B cell (primary cell): ENCODE measurements around the gene SETDB1. TPM values are rescaled to one million over a fixed set of nuclear protein-coding genes. Genes with fewer than 3 reads are reported as not detected.
A peak's percentile ranks its signal among the peaks of the same experiment; 100 is the strongest.

Source experiments
- ATAC-seq: fragments of 200-7000 bp; cut with Tn5 transposase; one replicate; pipeline ENCODE4 v1.10.0; 2021; ENCODE audit warnings: low read depth, mild to moderate bottlenecking, moderate number of reproducible peaks, moderate library complexity
- CTCF ChIA-PET: fragments of 350-600 bp; sonication (Branson Sonifier 250); formaldehyde crosslinking; loops from one replicate; lab custom pipeline; 2021; ENCODE audit warnings: antibody characterized with exemption, inconsistent platforms; lab: Charles Lee
- POLR2A ChIA-PET: fragments of 350-600 bp; sonication (Branson Sonifier 250); formaldehyde crosslinking; loops from one replicate; lab custom pipeline; 2021; ENCODE audit warnings: antibody characterized with exemption; lab: Charles Lee
- DNase-seq: peaks from one replicate; pipeline ENCODE4 v3.0.0; 2013
- H2AFZ ChIP-seq: 2 replicates; pipeline ENCODE4 v1.6.1; 2012; ENCODE audit warnings: mild to moderate bottlenecking, low read depth, low read length; ENCODE audit not compliant: insufficient read depth, poor library complexity, severe bottlenecking
- H3K27ac ChIP-seq, 2 donors: 1 replicate in 1 of 2; 2 replicates in 1 of 2; pipeline ENCODE4 v1.5.1; 2012 to 2013; ENCODE audit warnings: low read length in 2 of 2, mild to moderate bottlenecking in 2 of 2, moderate library complexity in 1 of 2
- H3K27me3 ChIP-seq, 4 experiments: fragments of 200-600 bp in 1 of 4; sonication (generic) in 1 of 4; replicated peaks in 1 of 4; 1 replicate in 2 of 4; 2 replicates in 2 of 4; pipeline versions ENCODE4 v1.6.1 to v1.7.0; 2013 to 2016; ENCODE audit warnings: low read length in 3 of 4, mild to moderate bottlenecking in 2 of 4, mixed read lengths in 1 of 4, moderate library complexity in 1 of 4; ENCODE audit not compliant: insufficient read depth in 4 of 4, control insufficient read depth in 3 of 4; ENCODE audit errors: control extremely low read depth in 1 of 4
- H3K36me3 ChIP-seq, 2 experiments: replicated peaks in 1 of 2; 1 replicate in 1 of 2; 2 replicates in 1 of 2; pipeline versions ENCODE4 v1.6.1 to v1.7.1; 2013; ENCODE audit warnings: low read length in 1 of 2; ENCODE audit not compliant: insufficient read depth in 2 of 2, control insufficient read depth in 1 of 2; ENCODE audit errors: control extremely low read depth in 1 of 2, extremely low read depth in 1 of 2
- H3K4me1 ChIP-seq, 2 donors: fragments of 200-600 bp in 1 of 2; sonication (generic) in 1 of 2; 1 replicate in 1 of 2; 2 replicates in 1 of 2; pipeline versions ENCODE4 v1.5.1 to v1.6.1; 2013 to 2017; ENCODE audit warnings: low read length in 2 of 2; ENCODE audit not compliant: control insufficient read depth in 2 of 2, insufficient read depth in 2 of 2
- H3K4me2 ChIP-seq: replicated peaks from 2 replicates; pipeline ENCODE3; 2012; ENCODE audit warnings: mild to moderate bottlenecking, low read depth, low read length; ENCODE audit not compliant: poor library complexity, severe bottlenecking
- H3K4me3 ChIP-seq, 5 experiments: fragments of 200-600 bp in 1 of 5; sonication (generic) in 1 of 5; 1 replicate in 3 of 5; 2 replicates in 2 of 5; pipeline versions ENCODE4 v1.5.1 to v1.7.0; 2011 to 2016; ENCODE audit warnings: low read length in 4 of 5, mild to moderate bottlenecking in 4 of 5, low read depth in 2 of 5, control low read depth in 1 of 5, moderate library complexity in 1 of 5; ENCODE audit not compliant: insufficient read depth in 1 of 5; ENCODE audit errors: control extremely low read depth in 1 of 5, extremely low read depth in 1 of 5
- H3K79me2 ChIP-seq: fragments of 200-600 bp; sonication (generic); one replicate; pipeline ENCODE4 v1.6.0; 2016; ENCODE audit warnings: low read length; ENCODE audit not compliant: control insufficient read depth, insufficient read depth
- H3K9ac ChIP-seq: fragments of 200-600 bp; sonication (generic); 2 replicates; pipeline ENCODE4 v1.6.1; 2017; ENCODE audit warnings: mild to moderate bottlenecking, low read length, moderate library complexity
- H3K9me3 ChIP-seq, 3 donors: one replicate each; pipeline versions ENCODE4 v1.6.1 to v1.7.1; 2013; ENCODE audit warnings: low read length in 2 of 3; ENCODE audit not compliant: control insufficient read depth in 2 of 3, insufficient read depth in 1 of 3; ENCODE audit errors: control extremely low read depth in 1 of 3
- H4K20me1 ChIP-seq: 2 replicates; pipeline ENCODE4 v1.6.0; 2012; ENCODE audit warnings: mild to moderate bottlenecking, low read length; ENCODE audit not compliant: insufficient read depth, control insufficient read depth, poor library complexity, severe bottlenecking
- H3K27ac Mint-ChIP-seq: one replicate; pipeline ENCODE4 v1.8.0; 2021; ENCODE audit warnings: mixed read lengths
- H3K27me3 Mint-ChIP-seq: one replicate; pipeline ENCODE4 v1.8.0; 2021; ENCODE audit warnings: mixed read lengths
- H3K4me1 Mint-ChIP-seq: one replicate; pipeline ENCODE4 v1.8.0; 2021; ENCODE audit warnings: mixed read lengths
- H3K4me3 Mint-ChIP-seq: one replicate; pipeline ENCODE4 v1.8.0; 2021; ENCODE audit warnings: mixed read lengths
- H3K9me3 Mint-ChIP-seq: one replicate; pipeline ENCODE4 v1.8.0; 2022; ENCODE audit warnings: mixed read lengths; ENCODE audit not compliant: insufficient read depth
- EZH2 ChIP-seq: IDR thresholded peaks from 2 replicates; pipeline ENCODE4 v1.6.1; 2012; ENCODE audit warnings: borderline replicate concordance, low read depth, mild to moderate bottlenecking, moderate library complexity, low read length; ENCODE audit not compliant: insufficient read depth, poor library complexity, severe bottlenecking
- WGBS: methylation state at CpG from one replicate; pipeline ENCODE4 v1.1.5; 2013; ENCODE audit warnings: missing lambda C conversion rate; ENCODE audit not compliant: insufficient coverage; 5-methylcytosine and 5-hydroxymethylcytosine counted together
- intact Hi-C: fragments of 100-400 bp; cut with micrococcal nuclease; formaldehyde crosslinking; loops from one replicate; pipeline ENCODE4 v1.10.0; 2022
- polyA plus RNA-seq: library from polyadenylated mRNA; depleted of rRNA; stranded (reverse); fragments of >200 nt; gene quantifications from 2 replicates; pipeline ENCODE4 v1.2.3, GENCODE V29; 2012
- total RNA-seq, 2 donors: library from RNA; stranded (reverse); fragments of 120-200 nt in 1 of 2; gene quantifications; 1 replicate in 1 of 2; 2 replicates in 1 of 2; pipeline versions ENCODE4 v1.2.3 to v1.2.4, GENCODE V29; 2013 to 2022
- TF ChIP-seq, protein P1 (sequence below): fragments of 200-600 bp; IDR thresholded peaks from one replicate; pipeline ENCODE4 v1.8.0; 2022; ENCODE audit warnings: antibody characterized with exemption, mild to moderate bottlenecking

Gene SETDB1
- total and polyA plus RNA-seq, 2 donors (not counting 1 experiment from before 2014, with no cell fraction given): 57.4 to 115 TPM

DNA sequence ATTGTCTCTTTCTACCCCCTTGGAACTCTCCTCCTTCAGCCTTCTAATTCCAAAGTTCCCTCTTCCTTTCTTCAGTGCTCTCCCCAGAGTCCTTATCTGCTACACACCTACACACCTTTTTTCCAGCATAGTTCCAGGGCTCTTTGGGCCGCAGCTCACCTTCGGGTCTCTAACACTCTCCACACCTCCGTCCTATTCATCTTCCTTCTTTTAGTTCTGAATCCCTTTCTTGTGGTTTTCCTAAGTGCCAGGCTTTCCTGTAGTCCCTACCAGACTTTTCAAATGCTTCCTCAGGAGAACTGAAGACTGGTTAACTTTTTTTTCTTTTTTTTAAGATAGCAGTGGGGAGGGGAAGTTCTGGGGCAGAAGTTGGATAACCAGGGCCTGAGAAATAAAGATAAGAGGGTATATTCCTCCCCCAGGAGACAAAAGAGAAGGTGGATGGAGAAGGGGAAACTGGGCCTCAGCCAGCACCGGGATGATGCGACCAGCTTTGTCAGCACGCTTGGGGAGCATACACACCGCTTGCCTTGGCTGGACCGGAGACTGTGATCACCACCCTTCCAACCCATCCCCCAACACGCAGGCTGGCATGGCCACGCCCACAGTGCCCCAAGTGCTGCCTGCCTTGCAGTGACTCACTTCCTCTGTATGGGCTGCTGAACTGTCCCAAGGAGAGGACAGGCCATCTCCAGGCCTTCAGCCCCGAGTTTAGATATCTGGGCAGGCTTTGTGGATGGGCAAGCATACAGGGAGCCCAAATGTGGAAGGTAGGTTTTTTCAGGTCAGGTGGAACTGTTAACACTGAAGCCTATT is 50.9 kb downstream of the SETDB1 start:
- POLR2A ChIA-PET: interaction anchor here (0.7 to 1.0 kb wide), 2 partner anchors 28 to 81 kb away, joined by 3 read pairs; no protein-coding TSS in a partner anchor
- peak overlapping the region; percentile 48 for H2AFZ ChIP-seq
- ATAC-seq: peak; percentile 63
- TF ChIP-seq, protein P1, sequence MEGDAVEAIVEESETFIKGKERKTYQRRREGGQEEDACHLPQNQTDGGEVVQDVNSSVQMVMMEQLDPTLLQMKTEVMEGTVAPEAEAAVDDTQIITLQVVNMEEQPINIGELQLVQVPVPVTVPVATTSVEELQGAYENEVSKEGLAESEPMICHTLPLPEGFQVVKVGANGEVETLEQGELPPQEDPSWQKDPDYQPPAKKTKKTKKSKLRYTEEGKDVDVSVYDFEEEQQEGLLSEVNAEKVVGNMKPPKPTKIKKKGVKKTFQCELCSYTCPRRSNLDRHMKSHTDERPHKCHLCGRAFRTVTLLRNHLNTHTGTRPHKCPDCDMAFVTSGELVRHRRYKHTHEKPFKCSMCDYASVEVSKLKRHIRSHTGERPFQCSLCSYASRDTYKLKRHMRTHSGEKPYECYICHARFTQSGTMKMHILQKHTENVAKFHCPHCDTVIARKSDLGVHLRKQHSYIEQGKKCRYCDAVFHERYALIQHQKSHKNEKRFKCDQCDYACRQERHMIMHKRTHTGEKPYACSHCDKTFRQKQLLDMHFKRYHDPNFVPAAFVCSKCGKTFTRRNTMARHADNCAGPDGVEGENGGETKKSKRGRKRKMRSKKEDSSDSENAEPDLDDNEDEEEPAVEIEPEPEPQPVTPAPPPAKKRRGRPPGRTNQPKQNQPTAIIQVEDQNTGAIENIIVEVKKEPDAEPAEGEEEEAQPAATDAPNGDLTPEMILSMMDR: no peak
- no peak for TF ChIP-seq EZH2
- Mint-ChIP-seq H3K9me3 (no peaks in the 10 kb centered on the region), H3K27me3 (no peaks in the 10 kb centered on the region), H3K4me1 (peaks cover 48% of the 10 kb centered on the region), H3K4me3 (peak overlapping the region; percentile 80), H3K27ac (peak overlapping the region; percentile 83)
- H3K27me3 ChIP-seq: no peaks in the 10 kb centered on the region
- H4K20me1 ChIP-seq: peaks cover 11% of the 10 kb centered on the region
- H3K79me2 ChIP-seq: peaks cover 26% of the 10 kb centered on the region
- H3K4me2 ChIP-seq: peak overlapping the region; percentile 72
- intact Hi-C loops: loop anchor here (1.0 to 5.0 kb wide), 3 partner anchors 80 to 515 kb away; partner anchors contain the start of genes CDC42SE1 and ENSA
- H3K27ac ChIP-seq: peak overlapping the region; percentile 40 to 59
- H3K9ac ChIP-seq: peak overlapping the region; percentile 24
- no peaks in the 10 kb centered on the region for H3K9me3 ChIP-seq
- H3K4me1 ChIP-seq: peaks cover 39 to 54% of the 10 kb centered on the region in 2 donors
- WGBS: 14% methylated on average over 8 of the region's 11 CpGs
- no peaks in the 10 kb centered on the region for H3K36me3 ChIP-seq
- CTCF ChIA-PET: interaction anchor here (0.7 to 5.7 kb wide), 10 partner anchors 9 to 512 kb away, joined by 3 to 23 read pairs (median 4); partner anchors contain the start of gene MINDY1
- H3K4me3 ChIP-seq: peak overlapping the region in 4 of 5 experiments; percentile 19 to 39 (median 34)
- DNase-seq: peak; percentile 84
